Common myeloid progenitor, CD34-positive (primary cell): ENCODE measurements around the gene EFNA5.

Source experiments
- CTCF ChIA-PET: fragments of 350-600 bp; sonication (Branson Sonifier 250); formaldehyde crosslinking; loops from one replicate; lab custom pipeline; 2021; ENCODE audit warnings: antibody characterized with exemption; lab: Charles Lee
- POLR2A ChIA-PET: fragments of 350-600 bp; sonication (Branson Sonifier 250); formaldehyde crosslinking; loops from one replicate; lab custom pipeline; 2021; ENCODE audit warnings: antibody characterized with exemption; lab: Charles Lee
- DNase-seq, 3 donors: peaks; one replicate each; pipeline versions ENCODE4 v3.0.0 to v3.0.0-alpha.2; 2013
- H3K27ac ChIP-seq, 2 experiments: 1 replicate in 1 of 2; 2 replicates in 1 of 2; pipeline ENCODE4 v1.7.0; 2013; ENCODE audit warnings: inconsistent platforms in 2 of 2, low read length in 2 of 2, mild to moderate bottlenecking in 2 of 2, low read depth in 1 of 2, moderate library complexity in 1 of 2; ENCODE audit not compliant: severe bottlenecking in 2 of 2, insufficient read depth in 1 of 2, poor library complexity in 1 of 2
- H3K27me3 ChIP-seq, 5 experiments: replicated peaks in 2 of 5; 1 replicate in 3 of 5; 2 replicates in 2 of 5; pipeline versions ENCODE4 v1.6.1 to v1.7.0; 2013; ENCODE audit warnings: low read length in 4 of 5, mild to moderate bottlenecking in 2 of 5, moderate library complexity in 2 of 5, inconsistent platforms in 1 of 5; ENCODE audit not compliant: insufficient read depth in 5 of 5, control insufficient read depth in 4 of 5
- H3K36me3 ChIP-seq, 4 experiments: 1 replicate in 2 of 4; 2 replicates in 2 of 4; pipeline versions ENCODE4 v1.6.1 to v1.7.0; 2013; ENCODE audit warnings: low read length in 3 of 4, control low read depth in 1 of 4, mild to moderate bottlenecking in 1 of 4; ENCODE audit not compliant: control insufficient read depth in 4 of 4, insufficient read depth in 4 of 4
- H3K4me1 ChIP-seq, 4 experiments: 1 replicate in 3 of 4; 2 replicates in 1 of 4; pipeline versions ENCODE4 v1.6.1 to v1.7.1; 2013; ENCODE audit warnings: low read length in 3 of 4, mild to moderate bottlenecking in 3 of 4, control low read depth in 1 of 4, inconsistent platforms in 1 of 4, moderate library complexity in 1 of 4; ENCODE audit not compliant: control insufficient read depth in 4 of 4, insufficient read depth in 4 of 4; ENCODE audit errors: control extremely low read depth in 1 of 4
- H3K4me3 ChIP-seq, 7 experiments: 1 replicate in 4 of 7; 2 replicates in 3 of 7; pipeline versions ENCODE4 v1.5.1 to v1.7.0; 2013; ENCODE audit warnings: mild to moderate bottlenecking in 7 of 7, low read length in 6 of 7, moderate library complexity in 6 of 7, inconsistent platforms in 2 of 7, low read depth in 2 of 7, control low read depth in 1 of 7; ENCODE audit not compliant: insufficient read depth in 4 of 7, control insufficient read depth in 1 of 7; ENCODE audit errors: extremely low read depth in 1 of 7
- H3K9me3 ChIP-seq, 5 experiments: 1 replicate in 4 of 5; 2 replicates in 1 of 5; pipeline versions ENCODE4 v1.6.1 to v1.7.1; 2013; ENCODE audit warnings: low read length in 4 of 5, mild to moderate bottlenecking in 2 of 5, inconsistent platforms in 1 of 5, low read depth in 1 of 5, moderate library complexity in 1 of 5; ENCODE audit not compliant: control insufficient read depth in 4 of 5, insufficient read depth in 2 of 5; ENCODE audit errors: control extremely low read depth in 1 of 5
- WGBS: methylation state at CpG from one replicate; pipeline ENCODE4 v1.1.5; 2013; ENCODE audit not compliant: insufficient coverage; 5-methylcytosine and 5-hydroxymethylcytosine counted together

EFNA5 gene

DNA sequence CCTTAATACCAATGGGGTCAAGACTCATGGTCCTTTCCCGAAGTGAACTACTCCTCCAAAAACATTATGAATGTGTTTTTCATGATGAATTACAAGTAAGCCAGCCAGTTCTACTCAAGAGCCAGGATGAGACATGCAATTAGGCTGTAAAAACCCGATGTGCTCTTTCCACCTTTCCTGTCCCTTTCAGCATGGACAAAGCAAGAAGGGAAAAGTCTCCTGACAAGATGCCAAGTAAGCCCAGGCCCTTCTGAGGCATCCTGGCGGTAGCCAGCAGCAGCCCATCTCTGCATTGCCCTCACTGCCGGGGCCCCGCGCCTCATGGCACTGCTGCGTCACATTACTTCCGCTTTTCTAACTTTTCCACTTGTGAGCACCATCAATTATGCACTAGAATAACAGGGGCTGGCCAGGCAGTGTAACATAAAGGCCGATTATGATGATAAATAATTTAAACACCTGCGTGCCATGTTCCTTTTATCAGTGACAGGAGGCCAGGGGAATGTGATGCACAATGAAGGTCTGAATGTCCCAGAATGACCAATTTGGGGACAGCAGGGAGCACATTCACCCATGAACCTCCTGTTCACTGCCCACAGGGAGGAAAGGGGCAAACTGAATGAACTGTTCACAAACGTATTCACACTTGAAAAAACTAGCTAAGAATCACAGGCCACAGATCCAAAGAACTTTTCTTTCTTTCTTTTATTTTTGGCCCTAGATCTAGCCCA is 37.4 kb downstream of the EFNA5 start:
- CTCF ChIA-PET, result interaction anchor here (0.6 kb wide), 1 partner anchor 10 kb away, joined by 3 read pairs; no protein-coding TSS in a partner anchor
- H3K4me1 ChIP-seq, result peaks cover 0 to 4% (median 0%) of the 10 kb centered on the region in 4 experiments
- H3K4me3 ChIP-seq, result no peak overlapping the region
- no peaks in the 10 kb centered on the region for H3K36me3 ChIP-seq
- no peaks in the 10 kb centered on the region for H3K9me3 ChIP-seq
- no peaks in the 10 kb centered on the region for H3K27me3 ChIP-seq
- H3K27ac ChIP-seq, result no peak overlapping the region
- DNase-seq, result no peak
- POLR2A ChIA-PET, result no interaction called here
- WGBS, result 97% methylated on average over 3 of the region's 11 CpGs

DNA sequence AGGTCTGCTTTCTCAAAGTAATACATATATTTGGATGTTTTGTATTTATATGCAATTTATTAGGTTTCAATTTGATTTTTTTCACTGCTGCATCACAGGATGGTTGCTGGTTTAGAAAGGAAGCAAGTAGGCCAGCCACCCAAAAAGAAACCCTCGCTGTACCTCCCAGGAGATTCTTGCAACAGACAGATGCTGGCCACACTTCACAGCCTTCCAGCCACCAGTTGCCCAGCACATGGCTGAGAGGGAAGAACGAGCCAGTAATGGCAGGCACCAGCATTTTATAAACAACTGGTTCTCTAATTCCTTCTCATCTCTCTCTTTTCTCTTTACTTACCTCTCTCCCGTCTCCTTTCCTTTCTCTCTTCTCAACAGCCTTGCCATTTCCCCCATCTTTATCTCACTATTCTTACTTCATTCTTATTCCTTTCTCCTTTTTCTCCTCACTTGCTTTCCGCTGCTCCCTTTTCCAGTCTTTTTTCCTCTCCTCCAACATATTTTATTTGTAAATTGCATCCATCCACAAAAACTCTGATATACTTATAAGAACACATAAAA is 38.9 kb downstream of the EFNA5 start:
- DNase-seq, result no peak
- 89% methylated on average over 3 of the region's 4 CpGs for WGBS
- Histone ChIP-seq H3K27ac (no peak overlapping the region), H3K36me3 (no peaks in the 10 kb centered on the region), H3K9me3 (no peaks in the 10 kb centered on the region), H3K4me3 (no peak overlapping the region), H3K27me3 (no peaks in the 10 kb centered on the region), H3K4me1 (peaks cover 0 to 4% (median 0%) of the 10 kb centered on the region in 4 experiments)
- POLR2A ChIA-PET, result no interaction called here
- CTCF ChIA-PET, result no interaction called here

DNA sequence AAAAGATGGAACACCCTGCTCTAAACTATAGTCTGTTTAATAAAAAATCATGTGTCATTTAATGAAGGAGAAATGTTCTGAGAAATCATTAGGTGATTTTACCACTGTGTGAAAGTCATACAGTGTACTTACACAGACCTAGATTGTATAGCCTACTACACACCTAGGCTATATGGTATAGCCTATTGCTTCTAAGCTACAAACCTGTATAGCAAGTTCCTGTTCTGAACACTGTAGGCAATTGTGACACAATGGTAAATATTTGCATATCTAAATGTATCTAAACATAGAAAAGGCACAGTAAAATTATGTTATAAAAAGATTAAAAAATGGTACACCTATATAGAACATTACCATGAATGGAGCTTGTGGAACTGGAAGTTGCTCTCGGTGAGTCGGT is 40.6 kb downstream of the EFNA5 start:
- 100% methylated on average over 1 of the region's 2 CpGs for WGBS

DNA sequence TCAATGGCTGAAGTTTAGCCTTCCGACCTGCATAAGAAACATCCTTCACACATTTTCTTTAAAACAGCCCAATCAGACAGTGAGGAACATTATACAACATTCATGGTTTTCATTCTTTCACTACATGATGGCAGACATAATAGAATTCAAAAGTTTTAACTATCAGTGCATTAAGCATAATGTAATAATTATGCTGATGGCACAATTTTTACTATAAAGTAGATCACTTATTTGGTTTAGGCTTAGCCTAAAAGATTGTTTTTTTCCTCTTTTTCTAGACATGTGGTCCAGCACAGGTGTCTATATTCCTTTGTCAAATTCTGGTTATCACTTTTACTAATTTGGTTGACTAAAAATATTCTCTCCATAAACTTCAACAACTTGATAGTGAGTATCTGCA is 46.5 kb downstream of the EFNA5 start:
- CTCF ChIA-PET, result interaction anchor here (1.3 kb wide), 1 partner anchor 12 kb away, joined by 3 read pairs; no protein-coding TSS in a partner anchor
- no CpG with 5 or more reads among the region's 1 CpG for WGBS

More for the DNA sequence above, 40.6 kb downstream of the EFNA5 start:
- no peak overlapping the region for H3K4me3 ChIP-seq
- H3K4me1 ChIP-seq, result no peaks in the 10 kb centered on the region
- no peaks in the 10 kb centered on the region for H3K27me3 ChIP-seq
- H3K36me3 ChIP-seq, result no peaks in the 10 kb centered on the region
- H3K9me3 ChIP-seq, result no peaks in the 10 kb centered on the region
- DNase-seq, result no peak
- H3K27ac ChIP-seq, result no peak overlapping the region
- ChIA-PET CTCF (no interaction called here), POLR2A (no interaction called here)

DNA sequence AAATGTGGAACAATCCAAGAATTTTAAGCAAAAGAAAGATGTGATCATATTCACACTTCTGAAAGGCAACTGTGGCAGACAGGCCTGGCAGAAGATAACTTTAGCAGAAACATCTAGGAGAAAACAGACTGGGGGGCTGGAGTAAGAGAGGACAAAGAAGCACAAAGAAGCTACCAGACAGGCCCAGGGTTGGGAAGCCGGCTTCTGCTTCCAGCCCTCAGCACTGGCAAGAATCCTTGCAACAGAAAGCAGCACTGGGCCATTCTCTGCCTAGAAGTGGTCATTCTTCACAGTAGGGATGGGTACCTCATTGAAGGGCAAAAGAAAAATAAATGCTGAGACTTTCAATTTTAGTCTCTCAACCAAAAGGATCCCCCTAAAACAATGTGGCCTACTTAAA is 49.6 kb downstream of the EFNA5 start:
- no peaks in the 10 kb centered on the region for H3K27me3 ChIP-seq
- DNase-seq, result no peak
- no peaks in the 10 kb centered on the region for H3K36me3 ChIP-seq
- no peak overlapping the region for H3K4me3 ChIP-seq
- no peaks in the 10 kb centered on the region for H3K4me1 ChIP-seq
- ChIA-PET POLR2A (no interaction called here), CTCF (no interaction called here)
- H3K9me3 ChIP-seq, result no peaks in the 10 kb centered on the region
- 100% methylated on average over 1 of the region's 1 CpG for WGBS
- no peak overlapping the region for H3K27ac ChIP-seq

More for the DNA sequence above, 46.5 kb downstream of the EFNA5 start:
- H3K27me3 ChIP-seq, result no peaks in the 10 kb centered on the region
- no peak overlapping the region for H3K4me3 ChIP-seq
- no peaks in the 10 kb centered on the region for H3K36me3 ChIP-seq
- no peak overlapping the region for H3K27ac ChIP-seq
- no peaks in the 10 kb centered on the region for H3K9me3 ChIP-seq
- DNase-seq, result no peak
- POLR2A ChIA-PET, result no interaction called here
- H3K4me1 ChIP-seq, result no peaks in the 10 kb centered on the region

DNA sequence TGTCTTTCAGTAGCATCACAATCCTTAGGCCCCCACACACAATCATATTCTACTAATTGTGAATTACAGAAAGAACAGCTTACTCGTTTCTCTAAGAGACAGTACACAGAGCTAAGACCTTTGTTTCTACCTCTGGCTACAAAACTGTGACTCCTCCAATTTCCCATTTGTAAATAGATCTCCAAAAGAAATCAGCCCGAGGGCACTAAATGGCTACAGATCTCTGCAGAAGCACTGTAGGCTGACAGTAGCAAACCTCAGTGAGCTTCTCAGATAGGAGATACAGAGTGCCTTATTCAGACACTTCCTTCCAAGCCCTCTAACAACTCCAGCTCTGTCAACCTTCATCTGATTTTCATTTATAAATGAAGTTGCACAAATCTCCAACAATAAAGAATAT is 51.0 kb downstream of the EFNA5 start:
- Histone ChIP-seq H3K9me3 (no peaks in the 10 kb centered on the region), H3K4me3 (no peak overlapping the region), H3K36me3 (no peaks in the 10 kb centered on the region), H3K27ac (no peak overlapping the region), H3K27me3 (no peaks in the 10 kb centered on the region), H3K4me1 (no peaks in the 10 kb centered on the region)
- POLR2A ChIA-PET, result no interaction called here
- 100% methylated on average over 2 of the region's 2 CpGs for WGBS
- no peak for DNase-seq
- CTCF ChIA-PET, result no interaction called here

DNA sequence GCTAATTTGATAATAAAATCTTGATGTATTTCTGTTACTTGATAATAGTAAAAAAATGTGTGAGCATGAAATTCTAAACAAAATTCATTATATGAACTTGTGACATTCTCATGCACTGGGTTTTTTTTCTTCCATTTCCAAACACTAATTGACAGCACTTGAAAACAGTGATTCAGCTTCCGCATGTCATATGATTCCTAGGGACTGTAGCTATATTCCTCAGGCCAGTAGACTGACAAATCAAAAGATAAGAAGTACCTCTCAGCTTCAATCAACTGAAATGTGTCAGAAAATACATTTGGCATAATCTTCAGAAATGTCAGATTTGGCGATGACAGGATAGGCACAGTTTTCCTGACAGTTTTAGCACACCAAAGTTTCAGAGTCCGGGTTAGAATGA is 52.5 kb downstream of the EFNA5 start:
- Histone ChIP-seq H3K27ac (no peak overlapping the region), H3K27me3 (no peaks in the 10 kb centered on the region), H3K4me1 (no peaks in the 10 kb centered on the region), H3K36me3 (no peaks in the 10 kb centered on the region), H3K4me3 (no peak overlapping the region), H3K9me3 (no peaks in the 10 kb centered on the region)
- 90% methylated on average over 3 of the region's 3 CpGs for WGBS
- DNase-seq, result no peak
- ChIA-PET CTCF (no interaction called here), POLR2A (no interaction called here)
